HG03108 (cell line): ENCODE data around the gene LAMA5.

Experiments used
- ATAC-seq: cut with Tn5 transposase; IDR thresholded peaks from one replicate; pipeline ENCODE4 v1.9.1; 2021; ENCODE audit warnings: moderate library complexity; ENCODE audit not compliant: unreplicated experiment

Gene LAMA5

GRCh38 chr20:62405108-62405980, 38.2 kb upstream of the LAMA5 start:
- ATAC-seq: no peak

- no peak for ATAC-seq
Observed at GRCh38 chr20:62404761-62405107, 37.6 kb upstream of the LAMA5 start.

- ATAC-seq: no peak
Observed at GRCh38 chr20:62404112-62404665, 37.1 kb upstream of the LAMA5 start.

GRCh38 chr20:62403331-62403730, 36.2 kb upstream of the LAMA5 start:
- ATAC-seq: no peak

GRCh38 chr20:62402456-62403150, 35.5 kb upstream of the LAMA5 start:
- ATAC-seq: no peak

GRCh38 chr20:62401331-62401779, 34.2 kb upstream of the LAMA5 start:
- ATAC-seq: no peak

GRCh38 chr20:62400541-62400940, 33.4 kb upstream of the LAMA5 start:
- no peak for ATAC-seq

GRCh38 chr20:62400021-62400420, 32.9 kb upstream of the LAMA5 start:
- no peak for ATAC-seq

- ATAC-seq: no peak
Observed at GRCh38 chr20:62398120-62398821, 31.2 kb upstream of the LAMA5 start.

GRCh38 chr20:62396367-62397239, 29.5 kb upstream of the LAMA5 start:
- ATAC-seq: no peak

- no peak for ATAC-seq
Observed at GRCh38 chr20:62395311-62396242, 28.5 kb upstream of the LAMA5 start.

- ATAC-seq: no peak
Observed at GRCh38 chr20:62394248-62395245, 27.4 kb upstream of the LAMA5 start.

- no peak for ATAC-seq
Observed at GRCh38 chr20:62393830-62394229, 26.7 kb upstream of the LAMA5 start.

- no peak for ATAC-seq
Observed at GRCh38 chr20:62393335-62393665, 26.2 kb upstream of the LAMA5 start.

- no peak for ATAC-seq
Observed at GRCh38 chr20:62392621-62393334, 25.7 kb upstream of the LAMA5 start.

GRCh38 chr20:62392077-62392418, 24.9 kb upstream of the LAMA5 start:
- ATAC-seq: no peak

- ATAC-seq: no peak
Observed at GRCh38 chr20:62391165-62392076, 24.3 kb upstream of the LAMA5 start.
